ENCODE measurements around the gene ATXN7L3.

GRCh38 chr17:44184212-44184810 lies 15.4 kb downstream of the ATXN7L3 start:
- TF ChIP-seq POLR2A (IDR thresholded peaks at IDR 0.05; ENCODE audit: low read length): no peak
- no peak for TF ChIP-seq GATA1 (IDR thresholded peaks at IDR 0.05; ENCODE audit: low read depth, low read length)

All from erythroblast (primary cell).